GM12872 (cell line): ENCODE measurements around the gene ALK.

Experiments used
- TF ChIP-seq, protein P1 (sequence below): IDR thresholded peaks from 3 replicates; pipeline ENCODE4 v1.5.1; 2011; ENCODE audit warnings: low read depth, mild to moderate bottlenecking, low read length, moderate library complexity; ENCODE audit not compliant: insufficient read depth

The ALK gene

DNA sequence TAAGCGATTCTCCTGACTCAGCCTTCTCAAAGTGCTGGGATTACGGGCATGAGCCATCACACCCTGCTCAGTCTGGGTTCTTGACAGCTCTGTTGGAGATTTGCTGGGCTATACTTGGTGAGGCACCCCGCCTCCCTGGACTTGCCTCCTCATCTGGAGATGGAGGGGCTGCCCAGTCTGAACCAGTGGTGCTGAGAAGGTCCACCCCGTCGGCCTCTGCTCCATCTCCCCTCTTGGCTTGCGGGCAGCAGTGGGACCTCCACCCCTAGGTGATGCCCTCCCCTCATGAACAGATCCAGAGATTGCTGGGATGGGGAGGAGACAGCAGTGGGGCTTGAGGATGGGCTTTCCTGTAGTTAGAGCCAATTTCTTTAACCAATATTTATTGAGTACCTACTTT is 685.3 kb downstream of the ALK start:
- TF ChIP-seq, protein P1, sequence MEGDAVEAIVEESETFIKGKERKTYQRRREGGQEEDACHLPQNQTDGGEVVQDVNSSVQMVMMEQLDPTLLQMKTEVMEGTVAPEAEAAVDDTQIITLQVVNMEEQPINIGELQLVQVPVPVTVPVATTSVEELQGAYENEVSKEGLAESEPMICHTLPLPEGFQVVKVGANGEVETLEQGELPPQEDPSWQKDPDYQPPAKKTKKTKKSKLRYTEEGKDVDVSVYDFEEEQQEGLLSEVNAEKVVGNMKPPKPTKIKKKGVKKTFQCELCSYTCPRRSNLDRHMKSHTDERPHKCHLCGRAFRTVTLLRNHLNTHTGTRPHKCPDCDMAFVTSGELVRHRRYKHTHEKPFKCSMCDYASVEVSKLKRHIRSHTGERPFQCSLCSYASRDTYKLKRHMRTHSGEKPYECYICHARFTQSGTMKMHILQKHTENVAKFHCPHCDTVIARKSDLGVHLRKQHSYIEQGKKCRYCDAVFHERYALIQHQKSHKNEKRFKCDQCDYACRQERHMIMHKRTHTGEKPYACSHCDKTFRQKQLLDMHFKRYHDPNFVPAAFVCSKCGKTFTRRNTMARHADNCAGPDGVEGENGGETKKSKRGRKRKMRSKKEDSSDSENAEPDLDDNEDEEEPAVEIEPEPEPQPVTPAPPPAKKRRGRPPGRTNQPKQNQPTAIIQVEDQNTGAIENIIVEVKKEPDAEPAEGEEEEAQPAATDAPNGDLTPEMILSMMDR, result no peak

DNA sequence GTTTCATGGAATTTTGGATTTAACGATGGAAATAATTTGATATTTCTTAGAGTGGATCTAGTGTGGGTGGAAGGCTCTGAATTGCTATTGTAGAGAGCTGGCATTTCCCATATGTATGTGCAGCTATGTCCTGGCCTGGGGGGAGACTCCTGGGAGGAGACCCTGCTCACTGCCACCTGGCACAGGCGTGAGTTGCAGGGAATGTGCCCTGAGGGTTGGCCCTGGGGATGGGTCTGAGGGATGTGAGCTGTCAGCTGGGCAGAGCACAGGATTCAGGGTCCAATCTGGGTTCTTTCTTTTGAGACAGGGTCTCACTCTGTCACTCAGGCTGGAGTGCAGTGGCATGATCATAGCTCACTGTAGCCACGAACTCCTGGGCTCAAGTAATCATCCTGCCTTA is 686.0 kb downstream of the ALK start:
- TF ChIP-seq, protein P1, result no peak

DNA sequence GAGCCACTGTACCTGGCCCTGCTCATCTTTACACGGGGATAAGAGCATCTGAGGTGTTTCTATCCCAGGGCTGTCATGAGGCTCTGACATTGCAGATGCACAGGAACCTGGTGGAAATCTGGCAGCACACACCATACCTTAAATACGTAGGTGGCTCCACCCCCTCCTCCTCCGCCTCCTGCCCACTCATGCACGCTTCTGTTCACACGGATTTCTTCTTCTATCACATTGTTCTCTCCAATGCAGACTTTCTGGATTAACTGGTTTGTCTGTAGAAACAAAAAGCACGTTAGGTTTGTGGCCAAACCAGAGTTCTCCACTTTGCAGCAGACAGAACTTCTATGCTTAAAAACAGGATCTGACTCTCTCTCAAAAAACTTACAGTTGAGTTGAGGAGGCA is 688.0 kb downstream of the ALK start:
- TF ChIP-seq, protein P1, result no peak

DNA sequence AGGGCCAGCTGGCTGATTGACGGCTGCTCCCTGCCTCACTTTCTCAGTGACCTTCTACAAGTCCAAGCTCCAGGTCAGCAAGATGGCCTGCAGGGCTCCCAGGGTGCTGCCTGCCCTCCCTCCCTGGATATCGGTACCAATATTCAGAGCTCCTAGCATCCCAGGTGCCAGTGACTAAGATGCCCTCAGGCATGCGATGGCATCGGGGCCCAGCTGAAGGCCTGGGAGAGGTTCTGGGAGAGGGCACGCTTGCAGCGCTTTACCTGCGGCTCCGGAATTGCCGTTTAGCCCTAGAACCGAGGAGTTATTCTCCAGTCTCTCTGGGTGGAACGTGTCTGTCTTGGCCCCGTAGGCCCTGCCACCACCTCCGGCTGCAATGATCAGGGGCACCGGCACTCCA is 689.3 kb downstream of the ALK start:
- TF ChIP-seq, protein P1, result no peak

DNA sequence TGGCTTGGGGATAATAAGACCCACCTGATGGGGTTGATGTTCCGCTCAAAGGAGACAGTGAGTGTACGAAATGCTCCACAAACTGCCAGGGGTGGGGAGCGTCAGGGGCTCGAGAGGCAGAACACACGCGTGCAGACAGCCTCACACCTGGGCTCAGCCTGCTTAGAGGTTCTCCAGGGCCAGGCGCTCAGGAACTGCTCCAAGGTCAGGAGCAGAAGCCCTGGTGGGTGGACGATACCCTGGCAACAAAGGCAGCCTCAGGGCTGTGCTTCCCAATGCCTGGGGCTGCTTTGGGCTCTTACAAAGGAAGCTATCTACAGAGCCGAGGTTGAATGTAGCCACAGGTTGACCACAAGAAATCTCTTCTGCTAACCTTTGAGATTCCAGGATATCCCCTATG is 691.7 kb downstream of the ALK start:
- TF ChIP-seq, protein P1, result no peak

DNA sequence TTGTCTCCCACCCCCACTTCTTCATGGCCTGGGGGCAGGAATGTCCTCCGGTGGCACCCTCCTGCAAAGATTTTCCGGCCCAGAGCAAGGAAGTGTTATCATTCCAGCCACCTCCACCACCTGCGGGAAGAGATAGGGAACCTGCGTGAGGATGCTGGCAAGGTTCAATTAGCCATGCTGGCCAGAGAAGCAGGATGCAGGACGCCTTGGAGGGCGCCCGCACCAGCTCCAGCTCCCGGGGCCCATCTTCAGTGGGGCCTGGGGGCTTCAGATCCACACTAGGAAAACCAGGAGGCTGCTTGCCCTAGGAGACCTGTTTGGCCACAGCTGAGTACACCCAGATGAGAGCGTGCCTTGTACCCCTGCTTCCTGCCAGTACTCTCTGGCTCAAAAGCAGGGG is 692.4 kb downstream of the ALK start:
- TF ChIP-seq, protein P1, result no peak

DNA sequence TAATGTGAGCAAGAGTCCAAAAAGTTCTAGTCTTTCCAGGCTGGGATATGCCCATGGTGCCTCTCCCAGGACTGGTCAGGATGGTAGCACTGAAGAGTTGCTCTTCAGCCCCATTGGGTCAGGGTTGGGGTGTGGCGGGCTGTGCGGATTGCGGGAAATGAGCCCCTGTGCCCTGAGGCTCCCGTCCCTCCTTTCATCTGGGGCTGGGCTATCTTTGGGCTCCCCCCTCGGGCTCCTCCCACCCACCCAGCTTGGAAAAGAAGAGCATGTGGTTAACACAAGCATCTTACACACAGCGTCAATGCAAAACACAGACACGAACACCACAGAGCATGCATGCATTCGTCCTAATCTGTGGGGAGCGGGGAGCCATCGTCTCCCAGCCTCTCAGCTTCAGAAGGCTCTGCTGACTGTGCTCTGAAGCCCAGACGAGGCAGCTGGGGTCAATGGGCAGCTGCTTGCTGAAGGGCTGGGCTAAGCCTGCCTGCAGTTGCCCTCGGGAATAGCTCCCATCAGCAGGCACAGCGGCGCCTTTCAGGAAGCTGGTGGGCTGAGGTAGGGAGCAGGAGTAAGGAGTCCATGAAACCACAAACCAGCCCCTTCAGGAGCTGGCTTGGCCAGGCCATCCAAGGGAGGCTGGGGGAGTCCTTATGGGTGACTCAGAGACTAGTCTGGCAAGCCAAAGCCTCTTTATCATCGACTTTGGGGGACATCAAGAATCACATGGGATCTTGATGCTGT is 693.3 kb downstream of the ALK start:
- TF ChIP-seq, protein P1, result no peak

DNA sequence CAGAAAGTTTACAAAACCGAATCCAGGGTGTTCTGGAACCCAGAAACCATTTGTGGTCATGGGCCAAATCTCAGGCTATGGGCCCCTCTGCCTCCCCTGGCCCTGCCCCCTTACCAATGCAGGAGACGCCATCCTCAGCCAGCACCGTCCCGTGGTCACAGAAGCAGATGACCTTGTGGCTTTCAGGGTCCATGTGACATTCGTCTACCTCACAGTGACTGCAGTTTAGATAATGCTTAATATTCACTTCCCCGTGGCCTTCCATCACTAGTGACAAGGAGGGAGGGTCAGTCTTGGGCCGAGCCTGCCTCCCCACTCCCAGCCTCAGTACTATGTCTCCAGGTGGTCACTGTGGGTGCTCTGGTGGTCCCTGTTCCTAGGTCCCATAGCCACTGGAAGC is 694.6 kb downstream of the ALK start:
- TF ChIP-seq, protein P1, result no peak
